HEK293T (cell line): Measurements from ENCODE around the gene SLC41A3.

Experiments used
- CTCF ChIA-PET: fragments of 350-600 bp; formaldehyde crosslinking; extraction: SDS; loops from one replicate; lab custom pipeline; 2021; ENCODE audit warnings: antibody characterized with exemption, inconsistent platforms; lab: Yijun Ruan, JAX
- POLR2A ChIA-PET: fragments of 350-600 bp; formaldehyde crosslinking; extraction: SDS; loops from one replicate; lab custom pipeline; 2020; ENCODE audit warnings: antibody characterized with exemption, inconsistent platforms; lab: Yijun Ruan, JAX
- DNase-seq: peaks from one replicate; pipeline ENCODE4 v3.0.0; 2012; ENCODE audit warnings: mixed read lengths; ENCODE audit errors: extremely low spot score
- ARNT ChIP-seq: fragments of 450-650 bp; IDR thresholded peaks from 2 replicates; pipeline ENCODE4 v1.6.1; 2017; ENCODE audit warnings: mild to moderate bottlenecking
- BHLHE40 ChIP-seq: fragments of 450-650 bp; IDR thresholded peaks from 2 replicates; pipeline ENCODE4 v1.6.1; 2016; ENCODE audit warnings: mild to moderate bottlenecking, moderate library complexity, borderline replicate concordance
- CTBP1 ChIP-seq: fragments of 450-650 bp; IDR thresholded peaks from 2 replicates; pipeline ENCODE4 v1.6.1; 2016; ENCODE audit warnings: borderline replicate concordance
- ELF4 ChIP-seq: fragments of 450-650 bp; IDR thresholded peaks from 2 replicates; pipeline ENCODE4 v1.6.1; 2017; ENCODE audit warnings: antibody characterized with exemption
- FOXA1 ChIP-seq: fragments of 450-650 bp; IDR thresholded peaks from 2 replicates; pipeline ENCODE4 v1.6.1; 2016; ENCODE audit warnings: mild to moderate bottlenecking
- FOXK2 ChIP-seq: fragments of 450-650 bp; IDR thresholded peaks from 2 replicates; pipeline ENCODE4 v1.6.1; 2016; ENCODE audit warnings: mild to moderate bottlenecking
- FOXM1 ChIP-seq: fragments of 450-650 bp; IDR thresholded peaks from 2 replicates; pipeline ENCODE4 v1.6.1; 2017; ENCODE audit warnings: mild to moderate bottlenecking, borderline replicate concordance
- HDGF ChIP-seq: fragments of 450-650 bp; IDR thresholded peaks from 2 replicates; pipeline ENCODE4 v1.6.1; 2017; ENCODE audit warnings: antibody characterized with exemption, borderline replicate concordance
- L3MBTL2 ChIP-seq: fragments of 450-650 bp; conservative IDR thresholded peaks from 2 replicates; pipeline ENCODE4 v1.6.1; 2016; ENCODE audit warnings: mild to moderate bottlenecking
- LEF1 ChIP-seq: fragments of 450-650 bp; IDR thresholded peaks from 2 replicates; pipeline ENCODE4 v1.6.1; 2017; ENCODE audit warnings: mild to moderate bottlenecking, borderline replicate concordance
- NFRKB ChIP-seq: fragments of 450-650 bp; IDR thresholded peaks from 2 replicates; pipeline ENCODE4 v1.6.1; 2016; ENCODE audit warnings: mild to moderate bottlenecking, moderate library complexity
- SP1 ChIP-seq: fragments of 450-650 bp; IDR thresholded peaks from 2 replicates; pipeline ENCODE4 v1.6.1; 2017
- SUZ12 ChIP-seq: fragments of 450-650 bp; IDR thresholded peaks from 2 replicates; pipeline ENCODE4 v1.6.1; 2016; ENCODE audit warnings: mild to moderate bottlenecking
- TARDBP ChIP-seq: fragments of 450-650 bp; IDR thresholded peaks from 2 replicates; pipeline ENCODE4 v1.6.1; 2016
- ZNF384 ChIP-seq: fragments of 450-650 bp; IDR thresholded peaks from 2 replicates; pipeline ENCODE4 v1.6.1; 2016
- TF ChIP-seq, protein P1 (sequence below): fragments of 450-650 bp; IDR thresholded peaks from 2 replicates; pipeline ENCODE4 v1.6.1; 2016

Gene SLC41A3

DNA sequence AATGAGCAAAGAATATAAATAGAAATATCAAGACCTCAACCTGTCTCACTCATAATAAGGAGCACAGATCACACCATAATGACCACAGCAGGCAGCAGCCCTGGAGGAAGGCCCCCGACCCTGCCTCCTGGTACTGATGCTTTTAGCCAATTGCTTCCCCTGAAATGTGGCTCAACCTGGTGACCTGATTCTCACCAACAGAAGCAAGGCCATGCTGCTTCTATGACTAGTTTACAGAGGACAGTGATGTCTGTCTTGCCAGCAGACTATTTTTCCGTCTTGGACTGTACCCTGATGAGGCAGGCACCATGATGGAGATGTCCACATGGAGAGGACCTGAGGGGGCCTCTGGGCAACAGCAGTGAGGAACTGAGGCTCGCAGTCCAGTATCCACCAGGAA lies 18.0 kb downstream of the SLC41A3 start:
- TF ChIP-seq ELF4 (no peak), BHLHE40 (no peak), NFRKB (no peak), SUZ12 (no peak), TARDBP (no peak), FOXA1 (no peak), HDGF (no peak), SP1 (no peak), ZNF384 (no peak), FOXM1 (no peak), FOXK2 (no peak), LEF1 (no peak), ARNT (no peak), CTBP1 (no peak), L3MBTL2 (no peak)
- TF ChIP-seq, protein P1, sequence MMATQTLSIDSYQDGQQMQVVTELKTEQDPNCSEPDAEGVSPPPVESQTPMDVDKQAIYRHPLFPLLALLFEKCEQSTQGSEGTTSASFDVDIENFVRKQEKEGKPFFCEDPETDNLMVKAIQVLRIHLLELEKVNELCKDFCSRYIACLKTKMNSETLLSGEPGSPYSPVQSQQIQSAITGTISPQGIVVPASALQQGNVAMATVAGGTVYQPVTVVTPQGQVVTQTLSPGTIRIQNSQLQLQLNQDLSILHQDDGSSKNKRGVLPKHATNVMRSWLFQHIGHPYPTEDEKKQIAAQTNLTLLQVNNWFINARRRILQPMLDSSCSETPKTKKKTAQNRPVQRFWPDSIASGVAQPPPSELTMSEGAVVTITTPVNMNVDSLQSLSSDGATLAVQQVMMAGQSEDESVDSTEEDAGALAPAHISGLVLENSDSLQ, result no peak
- POLR2A ChIA-PET, result no interaction called here
- CTCF ChIA-PET, result no interaction called here
- DNase-seq, result no peak

DNA sequence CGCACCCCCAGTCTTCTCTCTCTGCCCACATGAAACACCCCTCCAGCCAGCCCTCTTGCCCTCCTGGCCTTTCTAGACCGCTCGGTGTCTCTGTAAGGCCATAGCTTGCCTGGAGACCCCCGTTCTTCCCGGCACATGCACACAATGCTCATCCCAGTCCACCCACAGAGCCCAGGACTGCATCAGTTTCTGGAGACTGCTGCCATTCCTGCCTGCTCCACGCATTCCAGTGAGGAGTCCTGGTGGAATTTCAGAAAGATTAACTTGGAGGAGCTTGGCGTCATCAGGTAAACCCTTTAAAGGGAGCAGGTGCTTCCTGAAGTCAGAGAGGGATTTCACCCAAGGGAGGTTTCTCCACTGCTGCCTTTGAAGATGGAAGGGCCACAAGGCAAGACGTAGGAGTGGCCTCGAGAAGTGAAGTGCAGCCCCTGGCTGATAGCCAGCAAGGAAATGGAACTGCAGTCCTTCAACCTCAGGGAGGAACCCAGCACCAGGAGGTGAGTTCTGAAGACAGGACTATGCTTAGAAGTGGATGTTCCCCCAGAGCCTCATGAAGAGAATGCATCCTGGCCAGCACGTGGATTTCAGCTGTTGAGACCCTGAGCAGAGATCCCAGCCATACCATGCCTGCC lies 19.2 kb downstream of the SLC41A3 start:
- TF ChIP-seq ARNT (no peak), SP1 (no peak), FOXM1 (no peak), TARDBP (no peak), CTBP1 (no peak), HDGF (no peak), SUZ12 (no peak), LEF1 (no peak), L3MBTL2 (no peak), ZNF384 (no peak)
- TF ChIP-seq, protein P1, result no peak

DNA sequence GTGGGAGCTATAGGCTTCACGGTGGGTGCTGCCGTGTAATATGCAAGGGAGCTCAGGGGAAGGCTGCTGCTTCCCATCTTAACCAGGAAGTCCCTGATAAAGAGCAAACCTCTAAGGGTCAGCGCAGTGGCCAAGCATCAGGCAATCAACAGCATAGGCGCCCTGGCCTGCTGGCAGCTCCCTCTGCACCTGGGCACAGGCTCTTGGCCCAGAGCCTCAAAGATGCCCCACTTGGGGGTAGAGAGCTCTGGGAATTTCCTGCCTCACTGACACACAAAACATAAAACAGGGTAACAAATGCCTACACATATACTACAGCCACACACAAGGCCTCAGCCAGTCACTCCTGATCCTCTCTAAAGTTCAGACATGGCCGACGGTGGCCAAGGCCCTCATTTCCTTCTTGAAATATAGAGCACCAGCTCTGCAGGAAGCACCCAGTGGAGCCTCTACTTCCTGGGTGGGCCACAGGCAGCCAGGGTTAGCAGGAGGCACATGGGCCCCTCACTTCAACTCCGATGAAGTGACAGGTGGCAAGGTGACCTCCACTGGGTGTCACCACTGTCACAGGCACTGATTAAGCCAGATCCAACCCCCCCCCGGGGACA lies 20.5 kb downstream of the SLC41A3 start:
- DNase-seq, result peak; percentile 2
- no peak for TF ChIP-seq FOXM1
- TF ChIP-seq, protein P1, result no peak
- no peak for TF ChIP-seq ARNT
- no peak for TF ChIP-seq SP1
- no peak for TF ChIP-seq CTBP1
- no peak for TF ChIP-seq LEF1
- no peak for TF ChIP-seq HDGF
- no peak for TF ChIP-seq FOXK2
- TF ChIP-seq ELF4, result no peak
- no peak for TF ChIP-seq FOXA1
- ChIA-PET POLR2A (no interaction called here), CTCF (no interaction called here)

More for the DNA sequence above, 19.2 kb downstream of the SLC41A3 start:
- DNase-seq, result peak; percentile 2
- CTCF ChIA-PET, result interaction anchor here (0.6 kb wide), 1 partner anchor 14 kb away, joined by 4 read pairs; no protein-coding TSS in a partner anchor
- POLR2A ChIA-PET, result interaction anchor here (1.0 kb wide), 1 partner anchor 19 kb away, joined by 3 read pairs; the partner anchor contains the start of gene SLC41A3

DNA sequence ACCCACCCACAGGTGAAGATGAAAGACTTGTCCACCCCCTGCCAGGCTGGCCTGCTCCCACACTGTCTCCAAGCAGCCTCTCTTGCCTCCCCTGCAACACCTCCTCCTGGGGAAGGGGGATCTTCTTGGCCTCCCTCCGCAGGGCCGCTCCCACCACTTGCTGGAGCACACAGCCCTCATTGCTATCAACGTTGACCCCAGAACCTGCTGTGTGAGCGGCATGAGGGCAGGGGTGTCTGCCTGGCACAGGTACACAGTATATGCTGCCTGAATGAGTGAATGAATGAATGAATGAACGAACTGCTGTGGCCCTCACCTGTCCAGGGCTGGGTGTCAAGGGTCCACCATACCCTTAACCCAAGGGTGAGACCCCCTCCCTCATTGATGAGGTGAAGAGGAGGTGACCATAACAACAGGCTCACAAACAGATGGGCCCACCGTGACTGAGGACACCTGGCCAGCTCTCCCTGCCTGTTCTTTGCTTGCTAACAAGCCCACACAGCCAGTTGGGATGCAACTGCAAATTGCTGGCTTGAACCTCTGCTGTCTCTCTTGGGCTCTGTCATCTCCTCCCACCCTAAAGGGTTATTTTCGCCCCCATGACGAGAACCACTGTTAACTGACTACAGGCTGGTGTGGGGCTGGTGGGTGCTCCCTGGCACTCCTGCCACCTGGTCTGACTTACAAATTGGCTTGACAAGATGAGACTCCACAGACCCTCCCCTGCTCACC lies 22.5 kb downstream of the SLC41A3 start:
- DNase-seq, result peak; percentile 2
- POLR2A ChIA-PET, result no interaction called here
- CTCF ChIA-PET, result no interaction called here

DNA sequence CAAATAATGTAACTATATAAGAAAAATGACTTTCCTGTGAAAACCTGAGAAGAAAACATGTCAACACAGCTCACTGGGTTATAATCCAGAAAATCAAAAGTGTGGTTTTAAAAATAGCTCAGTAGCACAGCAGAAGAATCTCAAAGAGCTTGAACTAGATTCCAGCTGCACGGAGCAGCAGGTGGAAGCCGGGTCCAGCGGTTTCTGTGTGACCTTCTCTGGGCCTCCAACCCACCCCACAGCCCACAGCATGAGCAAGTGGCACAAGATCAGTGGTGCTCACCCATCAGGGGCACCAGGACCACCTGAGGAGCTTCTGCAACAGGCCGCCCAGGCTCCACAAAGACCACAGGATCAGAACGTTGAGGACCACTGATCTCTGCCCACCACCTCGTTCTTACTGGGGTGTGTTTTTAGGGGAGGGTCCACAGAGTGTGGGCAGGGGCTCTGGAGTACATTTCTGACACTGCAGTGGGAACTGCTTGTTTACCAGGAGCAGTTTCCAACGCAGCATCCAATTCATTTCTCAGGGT lies 23.2 kb downstream of the SLC41A3 start:
- ChIA-PET CTCF (no interaction called here), POLR2A (no interaction called here)
- DNase-seq, result peak; percentile 1
- TF ChIP-seq, protein P1, result no peak
- TF ChIP-seq ZNF384, result no peak
- no peak for TF ChIP-seq LEF1
- no peak for TF ChIP-seq BHLHE40
- no peak for TF ChIP-seq NFRKB
- no peak for TF ChIP-seq TARDBP
- TF ChIP-seq FOXM1, result no peak
- TF ChIP-seq SUZ12, result no peak
- TF ChIP-seq L3MBTL2, result no peak
- TF ChIP-seq ELF4, result no peak

More for the DNA sequence above, 22.5 kb downstream of the SLC41A3 start:
- no peak for TF ChIP-seq ZNF384
- no peak for TF ChIP-seq LEF1
- no peak for TF ChIP-seq SUZ12
- no peak for TF ChIP-seq TARDBP
- TF ChIP-seq ARNT, result no peak
- TF ChIP-seq BHLHE40, result no peak
- TF ChIP-seq HDGF, result no peak
- no peak for TF ChIP-seq NFRKB
